Trophoblast cell (in vitro differentiated cells and primary cell): ENCODE data around the gene CHORDC1.

ENCODE experiments used
- DNase-seq, 2 donors: peaks; one replicate each; pipeline ENCODE4 v3.0.0-alpha.2; 2016
- H2AFZ ChIP-seq: 2 replicates; pipeline ENCODE4 v1.6.1; 2013; ENCODE audit warnings: low read length, moderate library complexity, mild to moderate bottlenecking; ENCODE audit not compliant: insufficient read depth, poor library complexity
- H2AK5ac ChIP-seq: 2 replicates; pipeline ENCODE4 v1.6.1; 2013; ENCODE audit warnings: mild to moderate bottlenecking, low read length
- H2BK120ac ChIP-seq: 2 replicates; pipeline ENCODE4 v1.6.1; 2013; ENCODE audit warnings: low read length, mild to moderate bottlenecking, moderate library complexity; ENCODE audit not compliant: insufficient read depth, poor library complexity
- H2BK12ac ChIP-seq: 2 replicates; pipeline ENCODE4 v1.6.1; 2013; ENCODE audit warnings: mild to moderate bottlenecking, low read length, moderate library complexity
- H2BK5ac ChIP-seq: 2 replicates; pipeline ENCODE4 v1.6.1; 2013; ENCODE audit warnings: low read length, low read depth, moderate library complexity, mild to moderate bottlenecking; ENCODE audit not compliant: poor library complexity
- H3K14ac ChIP-seq: 2 replicates; pipeline ENCODE4 v1.6.1; 2013; ENCODE audit warnings: mild to moderate bottlenecking, low read length
- H3K18ac ChIP-seq: 2 replicates; pipeline ENCODE4 v1.6.1; 2013; ENCODE audit warnings: mild to moderate bottlenecking, low read length
- H3K23ac ChIP-seq: 2 replicates; pipeline ENCODE4 v1.6.1; 2013; ENCODE audit warnings: low read length
- H3K27ac ChIP-seq: 2 replicates; pipeline ENCODE4 v1.5.1; 2013; ENCODE audit warnings: low read depth, mild to moderate bottlenecking, inconsistent platforms, low read length, moderate library complexity
- H3K27me3 ChIP-seq: 2 replicates; pipeline ENCODE4 v1.6.1; 2013; ENCODE audit warnings: inconsistent platforms, mild to moderate bottlenecking, low read length, moderate library complexity; ENCODE audit not compliant: insufficient read depth
- H3K36me3 ChIP-seq, 2 experiments: 1 replicate in 1 of 2; 2 replicates in 1 of 2; pipeline ENCODE4 v1.6.1; 2013; ENCODE audit warnings: low read length in 2 of 2, mild to moderate bottlenecking in 2 of 2, moderate library complexity in 1 of 2; ENCODE audit not compliant: insufficient read depth in 2 of 2, control insufficient read depth in 1 of 2
- H3K4ac ChIP-seq: 2 replicates; pipeline ENCODE4 v1.6.1; 2013; ENCODE audit warnings: low read depth, mild to moderate bottlenecking, low read length, moderate library complexity
- H3K4me1 ChIP-seq, 2 experiments: 1 replicate in 1 of 2; 2 replicates in 1 of 2; pipeline ENCODE4 v1.6.1; 2013; ENCODE audit warnings: low read length in 2 of 2, mild to moderate bottlenecking in 2 of 2, moderate library complexity in 1 of 2; ENCODE audit not compliant: insufficient read depth in 2 of 2, control insufficient read depth in 1 of 2
- H3K4me2 ChIP-seq: 2 replicates; pipeline ENCODE4 v1.6.1; 2013; ENCODE audit warnings: inconsistent platforms, mild to moderate bottlenecking, low read length, moderate library complexity
- H3K4me3 ChIP-seq: 2 replicates; pipeline ENCODE4 v1.5.1; 2013; ENCODE audit warnings: mild to moderate bottlenecking, low read depth, low read length, inconsistent platforms
- H3K79me1 ChIP-seq: one replicate; pipeline ENCODE4 v1.6.1; 2013; ENCODE audit warnings: low read length
- H3K79me2 ChIP-seq: 2 replicates; pipeline ENCODE4 v1.6.1; 2013; ENCODE audit warnings: low read length, mild to moderate bottlenecking; ENCODE audit not compliant: control insufficient read depth, insufficient read depth, poor library complexity
- H3K9ac ChIP-seq: 2 replicates; pipeline ENCODE4 v1.6.1; 2013; ENCODE audit warnings: mild to moderate bottlenecking, low read length
- H3K9me3 ChIP-seq: 2 replicates; pipeline ENCODE4 v1.6.1; 2013; ENCODE audit warnings: low read depth, mild to moderate bottlenecking, control low read depth, inconsistent platforms, low read length; ENCODE audit not compliant: insufficient read depth
- H4K12ac ChIP-seq: 2 replicates; pipeline ENCODE4 v1.6.1; 2013; ENCODE audit warnings: low read depth, mild to moderate bottlenecking, low read length, moderate library complexity
- H4K8ac ChIP-seq: 2 replicates; pipeline ENCODE4 v1.6.1; 2013; ENCODE audit warnings: low read depth, mild to moderate bottlenecking, low read length, moderate library complexity
- H4K91ac ChIP-seq: one replicate; pipeline ENCODE4 v1.6.1; 2013; ENCODE audit warnings: low read depth, mild to moderate bottlenecking, low read length, moderate library complexity
- WGBS: extraction: QIAGEN DNeasy Blood & Tissue Kit; methylation state at CpG from one replicate; pipeline ENCODE4 v1.1.7; 2013; ENCODE audit warnings: missing lambda C conversion rate; ENCODE audit not compliant: insufficient read length, insufficient coverage; ENCODE audit errors: extremely low coverage; 5-methylcytosine and 5-hydroxymethylcytosine counted together

The CHORDC1 gene

GRCh38 chr11:90237004-90237403 lies 14.2 kb upstream of the CHORDC1 start:
- WGBS: no CpG with 5 or more reads among the region's 4 CpGs
- H3K27me3 ChIP-seq: no peaks in the 10 kb centered on the region

GRCh38 chr11:90235526-90235925 lies 12.7 kb upstream of the CHORDC1 start:
- no peak overlapping the region for H3K9ac ChIP-seq
- H2BK12ac ChIP-seq: no peak overlapping the region
- H2AK5ac ChIP-seq: no peak overlapping the region
- H3K14ac ChIP-seq: no peak overlapping the region
- H3K79me1 ChIP-seq: no peaks in the 10 kb centered on the region
- H4K8ac ChIP-seq: no peak overlapping the region
- no peak for DNase-seq
- no CpG with 5 or more reads among the region's 4 CpGs for WGBS
- H3K4me1 ChIP-seq: no peaks in the 10 kb centered on the region
- no peak overlapping the region for H2BK5ac ChIP-seq
- H4K12ac ChIP-seq: no peak overlapping the region
- H3K23ac ChIP-seq: no peak overlapping the region
- no peak overlapping the region for H3K4me2 ChIP-seq
- no peaks in the 10 kb centered on the region for H3K79me2 ChIP-seq
- no peak overlapping the region for H2AFZ ChIP-seq
- no peak overlapping the region for H2BK120ac ChIP-seq
- H3K4me3 ChIP-seq: no peak overlapping the region
- peaks cover 1% of the 10 kb centered on the region for H3K9me3 ChIP-seq
- H3K18ac ChIP-seq: no peak overlapping the region
- no peaks in the 10 kb centered on the region for H3K36me3 ChIP-seq
- no peak overlapping the region for H3K4ac ChIP-seq
- H3K27me3 ChIP-seq: no peaks in the 10 kb centered on the region
- H4K91ac ChIP-seq: no peak overlapping the region
- no peak overlapping the region for H3K27ac ChIP-seq

More at GRCh38 chr11:90237004-90237403, 14.2 kb upstream of the CHORDC1 start:
- no peak for DNase-seq
- H4K12ac ChIP-seq: no peak overlapping the region
- no peaks in the 10 kb centered on the region for H3K79me2 ChIP-seq
- no peak overlapping the region for H3K18ac ChIP-seq
- peaks cover 1% of the 10 kb centered on the region for H3K9me3 ChIP-seq
- no peak overlapping the region for H3K4me2 ChIP-seq
- no peak overlapping the region for H4K91ac ChIP-seq
- H2BK5ac ChIP-seq: no peak overlapping the region
- no peak overlapping the region for H2BK12ac ChIP-seq
- H3K14ac ChIP-seq: no peak overlapping the region
- H3K9ac ChIP-seq: no peak overlapping the region
- no peak overlapping the region for H3K4me3 ChIP-seq
- H3K79me1 ChIP-seq: no peaks in the 10 kb centered on the region
- H4K8ac ChIP-seq: no peak overlapping the region
- H3K27ac ChIP-seq: no peak overlapping the region
- H2AK5ac ChIP-seq: no peak overlapping the region
- H3K36me3 ChIP-seq: no peaks in the 10 kb centered on the region
- H3K23ac ChIP-seq: no peak overlapping the region
- H2AFZ ChIP-seq: no peak overlapping the region
- no peak overlapping the region for H3K4ac ChIP-seq
- no peaks in the 10 kb centered on the region for H3K4me1 ChIP-seq
- no peak overlapping the region for H2BK120ac ChIP-seq

GRCh38 chr11:90234977-90235376 lies 12.1 kb upstream of the CHORDC1 start:
- Histone ChIP-seq H3K79me1 (no peaks in the 10 kb centered on the region), H3K27ac (no peak overlapping the region), H2BK12ac (no peak overlapping the region), H3K4me2 (no peak overlapping the region), H3K27me3 (no peaks in the 10 kb centered on the region), H3K18ac (no peak overlapping the region), H3K4me1 (no peaks in the 10 kb centered on the region), H4K8ac (no peak overlapping the region), H4K12ac (no peak overlapping the region), H2BK5ac (no peak overlapping the region), H3K79me2 (no peaks in the 10 kb centered on the region), H2BK120ac (no peak overlapping the region), H3K9me3 (no peaks in the 10 kb centered on the region), H2AFZ (no peak overlapping the region), H3K23ac (no peak overlapping the region), H3K9ac (no peak overlapping the region), H3K36me3 (no peaks in the 10 kb centered on the region), H4K91ac (no peak overlapping the region), H3K4me3 (no peak overlapping the region), H2AK5ac (no peak overlapping the region), H3K4ac (no peak overlapping the region), H3K14ac (no peak overlapping the region)
- DNase-seq: no peak
- WGBS: no CpG with 5 or more reads among the region's 2 CpGs

- Histone ChIP-seq H2BK12ac (no peak overlapping the region), H2BK5ac (no peak overlapping the region), H3K23ac (no peak overlapping the region), H3K4me2 (no peak overlapping the region), H2AFZ (no peak overlapping the region), H3K27ac (no peak overlapping the region), H3K4ac (no peak overlapping the region), H3K4me1 (no peaks in the 10 kb centered on the region), H3K4me3 (no peak overlapping the region), H4K8ac (no peak overlapping the region), H3K36me3 (no peaks in the 10 kb centered on the region), H2AK5ac (no peak overlapping the region), H4K91ac (no peak overlapping the region), H3K9me3 (no peaks in the 10 kb centered on the region), H3K79me1 (no peaks in the 10 kb centered on the region), H2BK120ac (no peak overlapping the region), H3K9ac (no peak overlapping the region), H3K79me2 (no peaks in the 10 kb centered on the region), H4K12ac (no peak overlapping the region), H3K14ac (no peak overlapping the region), H3K18ac (no peak overlapping the region), H3K27me3 (no peaks in the 10 kb centered on the region)
- WGBS: no CpG with 5 or more reads among the region's 1 CpG
- no peak for DNase-seq
Observed at GRCh38 chr11:90229791-90230190, 6.9 kb upstream of the CHORDC1 start.
